Dermis microvascular lymphatic vessel endothelial cell (primary cell): ENCODE results near the gene C1orf115. TPM values are rescaled to one million over a fixed set of nuclear protein-coding genes. Genes with fewer than 3 reads are reported as not detected.
A peak's percentile ranks its signal among the peaks of the same experiment; 100 is the strongest.
"Not testable (repeated sequence)": the region's sequence is repeated elsewhere in the genome, so short reads cannot be mapped to it uniquely, and the experiment has no call there.

Experiments
- DNase-seq, 2 donors: peaks; one replicate each; pipeline versions ENCODE4 v3.0.0 to v3.0.0-alpha.2; 2010; ENCODE audit warnings: low read depth in 2 of 2
- total RNA-seq: library from RNA; depleted of rRNA; stranded (reverse); fragments of >200 nt; gene quantifications from 2 replicates; pipeline ENCODE4 v1.2.1, GENCODE V29; 2014

C1orf115 gene
- total RNA-seq, 1 donor from 2014 or later, result 46.6 TPM

DNA sequence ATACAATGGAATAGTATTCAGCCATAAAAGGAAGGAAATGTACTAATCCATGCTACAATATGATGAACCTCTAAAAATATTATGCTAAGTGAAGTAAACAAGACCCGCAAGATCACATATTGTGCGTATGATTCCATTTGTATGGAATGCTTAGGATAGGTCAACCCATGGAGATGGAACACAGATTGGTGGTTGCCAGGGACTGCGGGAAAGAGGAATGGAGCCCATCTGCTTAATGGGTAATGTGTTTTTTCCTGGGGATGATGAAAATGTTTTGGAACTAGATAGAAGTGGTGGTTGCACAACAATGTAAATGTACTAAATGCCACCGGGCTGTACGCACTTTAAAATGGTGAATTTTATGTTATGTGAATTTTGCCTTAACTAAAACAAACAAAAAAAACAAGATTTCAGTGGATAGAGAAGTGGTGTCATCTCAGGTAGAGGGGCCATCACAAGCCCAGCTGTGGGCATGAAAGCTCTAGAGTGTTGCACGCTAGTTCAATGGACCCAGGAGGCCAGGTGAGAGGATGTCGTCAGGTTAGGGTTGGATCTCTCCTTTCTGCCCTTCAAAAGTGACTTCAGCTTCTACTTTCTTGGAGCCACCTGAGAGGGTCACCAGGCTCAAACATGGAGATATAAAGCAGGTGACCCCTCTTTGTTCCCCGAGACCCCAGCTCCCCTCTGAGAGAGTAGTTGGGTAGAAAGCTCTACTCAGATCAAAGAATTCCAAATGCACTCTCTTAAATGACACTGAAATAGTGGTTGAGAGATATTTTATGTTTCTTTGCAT lies 2.5 kb downstream of the C1orf115 start:
- peak; percentile 56 to 60 for DNase-seq

GRCh38 chr1:220694866-220695382 lies 4.8 kb downstream of the C1orf115 start:
- no peak for DNase-seq

- DNase-seq, result no peak
Measured at GRCh38 chr1:220695426-220695825, 5.3 kb downstream of the C1orf115 start.

- DNase-seq, result no peak
Measured at GRCh38 chr1:220696226-220696862, 6.2 kb downstream of the C1orf115 start.

GRCh38 chr1:220696863-220697231 lies 6.7 kb downstream of the C1orf115 start:
- no peak for DNase-seq

GRCh38 chr1:220697326-220697725 lies 7.2 kb downstream of the C1orf115 start:
- DNase-seq, result no peak

- DNase-seq, result no peak
Measured at GRCh38 chr1:220698607-220699016, 8.4 kb downstream of the C1orf115 start.

DNA sequence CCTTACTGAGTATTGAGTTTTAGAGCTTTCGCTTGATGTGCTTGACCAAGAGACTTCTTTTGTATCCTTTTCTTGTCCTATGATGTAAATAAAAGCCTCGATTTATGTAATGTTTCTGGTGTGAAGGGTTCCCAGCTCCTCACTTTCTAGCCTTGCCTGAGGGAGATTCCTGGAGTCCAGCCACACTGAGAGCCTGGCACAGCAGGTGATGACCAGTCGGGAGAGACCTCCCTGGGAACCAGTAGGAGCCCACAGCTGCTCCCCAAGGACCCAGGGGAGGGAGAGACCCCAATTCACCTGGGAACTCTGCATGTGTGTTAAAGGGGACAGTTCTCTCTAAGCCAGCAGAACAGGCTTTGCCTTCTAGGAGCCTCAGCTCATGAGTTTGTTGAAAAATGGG lies 8.9 kb downstream of the C1orf115 start:
- no peak for DNase-seq

DNA sequence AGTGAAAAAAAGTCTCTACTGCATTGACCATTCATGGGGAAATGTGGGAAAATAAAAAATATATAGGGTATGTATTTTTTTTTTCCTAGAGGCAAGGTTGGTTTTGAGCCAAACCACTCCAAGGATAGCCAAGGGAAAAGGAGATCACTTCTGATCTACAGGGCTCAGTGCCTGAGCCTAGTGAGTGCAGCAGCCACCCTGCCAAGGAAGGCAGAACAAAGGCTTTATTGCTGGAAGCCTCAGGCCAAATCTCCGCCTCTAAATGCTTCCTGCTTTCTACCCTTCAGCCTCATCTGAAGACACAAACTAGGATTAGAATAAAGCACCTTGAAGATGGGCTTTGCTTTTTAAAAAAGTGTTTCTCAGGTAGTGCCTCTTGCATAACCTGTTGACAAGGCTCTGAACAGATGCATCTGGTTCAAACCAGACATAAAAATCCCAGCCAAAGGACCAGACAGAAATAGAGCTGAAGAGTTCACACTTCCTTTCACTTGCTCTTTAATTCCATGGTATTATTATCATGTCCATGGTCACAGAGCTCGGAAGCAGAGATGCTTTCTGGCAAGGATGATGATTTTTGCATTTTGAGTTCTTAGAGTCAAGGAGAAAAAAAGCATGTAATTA lies 10.5 kb downstream of the C1orf115 start:
- no peak for DNase-seq

- no peak for DNase-seq
Measured at GRCh38 chr1:220701974-220702373, 11.8 kb downstream of the C1orf115 start.

DNA sequence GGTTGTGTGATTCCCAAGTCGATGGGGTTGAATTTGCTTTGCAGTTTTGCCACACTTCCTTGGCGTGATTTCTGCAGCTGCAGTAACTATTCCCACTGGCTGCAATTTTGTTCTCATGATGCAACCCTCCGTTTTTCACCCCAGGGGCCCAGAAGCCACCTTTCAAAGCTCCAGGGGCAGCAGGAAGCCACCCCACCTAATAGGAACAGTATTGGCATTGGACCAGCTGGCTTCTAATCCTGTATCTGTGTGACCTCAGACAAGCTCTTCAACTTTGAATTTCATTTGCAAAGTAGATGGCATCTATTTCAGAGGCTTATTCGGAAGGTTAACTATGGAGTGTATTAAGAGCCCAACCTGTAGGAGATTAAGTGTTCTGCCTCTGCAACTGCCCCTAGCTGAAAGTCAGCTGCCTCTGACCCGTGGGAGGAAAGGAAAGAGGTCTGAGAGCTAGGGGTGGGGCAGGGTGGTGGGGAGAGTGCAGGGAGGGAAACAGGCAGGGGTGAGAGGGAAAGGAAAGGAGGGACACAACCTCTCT lies 12.6 kb downstream of the C1orf115 start:
- DNase-seq, result no peak

- no peak for DNase-seq
Measured at GRCh38 chr1:220703305-220703704, 13.1 kb downstream of the C1orf115 start.

- no peak for DNase-seq
Measured at GRCh38 chr1:220705782-220706181, 15.6 kb downstream of the C1orf115 start.

DNA sequence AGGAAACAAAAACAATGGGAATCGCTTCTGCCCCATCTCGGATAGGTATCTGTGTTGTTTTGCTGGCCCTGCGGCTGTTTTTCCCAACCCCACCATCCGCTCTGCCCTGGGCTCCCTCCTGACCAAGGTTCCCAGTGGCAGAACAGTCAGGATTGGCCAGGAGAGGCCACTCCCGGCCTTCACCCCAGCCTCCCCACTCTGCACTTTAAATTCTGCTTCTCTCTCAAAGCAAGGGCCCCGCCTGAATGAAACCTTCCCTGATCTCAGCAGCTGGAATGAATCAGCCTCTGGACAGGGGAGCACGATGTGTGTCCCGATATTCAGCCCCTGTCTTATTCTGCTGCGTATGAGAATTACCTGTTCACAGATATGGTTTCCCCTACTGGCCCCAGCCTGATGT lies 16.3 kb downstream of the C1orf115 start:
- DNase-seq, result peak in 1 of 2 donors; percentile 12

DNA sequence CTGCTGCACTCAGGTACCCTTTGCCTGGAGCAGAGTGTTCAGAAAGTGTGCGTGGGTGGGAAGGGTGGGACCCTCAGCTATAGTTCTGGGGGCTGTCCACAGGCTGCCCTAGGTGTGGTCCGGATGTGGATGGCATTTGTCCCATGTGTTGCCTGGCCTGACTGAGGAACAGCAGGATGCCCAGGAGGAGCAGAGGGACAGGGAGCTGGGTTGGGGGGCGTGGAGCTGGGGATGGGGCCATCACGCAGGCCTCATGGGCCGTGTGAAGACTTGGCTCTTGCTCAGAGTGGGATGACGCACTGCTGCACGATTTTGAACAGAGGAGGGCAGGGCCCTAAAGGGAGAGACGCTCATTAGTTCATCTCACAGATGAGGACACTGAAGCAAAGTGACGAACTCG lies 17.0 kb downstream of the C1orf115 start:
- no peak for DNase-seq

DNA sequence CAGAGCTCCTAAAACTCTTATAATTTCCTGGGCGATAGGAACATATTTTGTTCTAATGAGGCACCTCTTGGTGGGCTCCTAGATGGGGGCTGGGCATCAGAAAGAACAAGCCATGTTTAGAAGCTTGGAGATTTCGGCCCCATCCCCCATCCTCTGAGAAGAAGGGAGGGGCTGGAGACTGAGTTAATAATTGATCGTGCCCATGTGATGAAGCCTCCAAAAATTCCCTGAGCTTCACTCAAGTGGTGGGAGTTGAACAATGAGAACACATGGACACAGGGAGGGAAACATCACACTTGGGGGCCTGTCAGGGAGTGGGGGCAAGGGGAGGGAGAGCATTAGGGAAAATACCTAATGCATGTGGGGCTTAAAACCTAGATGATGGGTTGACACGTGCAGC lies 18.1 kb downstream of the C1orf115 start:
- no peak for DNase-seq

DNA sequence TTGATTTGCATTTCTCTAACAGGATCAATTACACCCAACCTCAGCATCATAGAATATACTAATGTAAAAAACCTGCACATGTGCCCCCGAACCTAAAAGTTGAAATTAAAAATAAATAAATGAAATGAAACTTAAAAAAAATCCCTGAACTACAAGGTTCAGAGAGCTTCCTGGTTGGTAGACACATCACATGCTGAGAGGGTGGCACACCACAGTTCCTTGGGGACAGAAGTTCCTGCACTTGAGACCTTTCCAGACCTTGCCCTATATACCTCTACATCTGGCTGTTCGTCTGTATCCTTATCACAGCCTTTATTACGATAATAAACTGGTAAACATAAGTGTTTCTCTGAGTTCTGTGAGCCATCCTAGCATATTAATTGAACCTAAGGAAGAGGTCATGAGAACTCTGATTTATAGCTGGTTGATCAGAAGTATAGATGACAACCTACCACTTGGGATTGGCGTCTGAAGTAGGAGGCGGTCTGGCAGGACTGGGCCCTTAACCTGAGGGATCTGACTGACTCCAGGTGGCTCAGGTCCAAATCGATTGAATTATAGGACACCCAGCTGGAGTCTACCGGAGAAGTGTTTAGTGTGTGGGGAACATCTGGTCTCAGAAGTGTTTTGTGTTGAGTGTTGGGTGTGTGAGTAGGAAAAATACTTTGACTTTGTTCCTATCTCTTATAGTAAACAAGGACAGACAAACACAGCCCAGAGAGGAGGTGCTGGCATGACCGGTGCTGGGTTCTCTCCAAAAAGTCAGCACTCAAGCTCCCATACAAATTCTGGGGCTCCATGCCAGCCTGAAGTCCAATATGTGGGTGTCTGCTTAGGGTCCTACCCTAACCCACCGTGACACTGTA lies 19.0 kb downstream of the C1orf115 start:
- DNase-seq, result no peak

GRCh38 chr1:220710333-220710732 lies 20.2 kb downstream of the C1orf115 start:
- no peak for DNase-seq

DNA sequence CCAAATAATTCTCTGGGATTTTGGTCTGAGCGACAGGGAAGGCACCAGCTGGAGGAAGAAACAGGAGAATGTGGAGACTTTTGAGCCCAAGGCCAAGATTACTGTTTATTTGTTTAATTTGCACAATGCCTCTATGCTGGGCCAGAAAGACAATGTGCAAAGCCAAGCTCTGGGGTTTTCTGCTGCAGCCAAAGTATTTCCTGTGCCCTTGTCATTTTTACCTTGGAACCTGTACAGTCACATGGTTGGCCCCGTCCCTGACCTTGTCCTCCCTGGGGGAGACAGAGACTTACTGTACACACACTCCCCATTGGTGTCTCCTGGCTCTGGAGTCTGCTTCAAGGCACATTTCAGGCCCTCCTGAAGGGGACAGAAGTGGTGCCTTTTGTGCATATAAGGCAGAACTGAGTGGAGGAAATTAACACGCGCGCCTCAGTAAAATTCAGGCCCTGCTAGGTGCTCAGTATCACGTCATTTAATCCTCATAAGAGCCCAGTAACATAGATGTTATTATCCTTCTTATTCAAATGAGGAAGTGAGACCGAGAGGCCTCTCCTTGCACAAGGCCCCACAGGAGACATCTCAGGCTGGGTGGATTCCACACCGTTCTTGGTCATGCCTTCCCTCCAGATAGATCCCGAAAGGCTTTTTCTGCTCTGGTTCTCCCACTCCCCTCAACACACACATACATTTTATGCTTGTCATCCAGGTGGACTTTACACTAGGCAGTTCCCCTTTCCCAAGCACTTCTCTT lies 21.1 kb downstream of the C1orf115 start:
- no peak for DNase-seq

GRCh38 chr1:220715986-220716385 lies 25.8 kb downstream of the C1orf115 start:
- DNase-seq, result not testable (repeated sequence)
